ENCODE results near the gene PNMA6E.

Gene PNMA6E

GRCh38 chrX:153434801-153435200 is 33.7 kb upstream of the PNMA6E start:
- DNase-seq: no peak

DNA sequence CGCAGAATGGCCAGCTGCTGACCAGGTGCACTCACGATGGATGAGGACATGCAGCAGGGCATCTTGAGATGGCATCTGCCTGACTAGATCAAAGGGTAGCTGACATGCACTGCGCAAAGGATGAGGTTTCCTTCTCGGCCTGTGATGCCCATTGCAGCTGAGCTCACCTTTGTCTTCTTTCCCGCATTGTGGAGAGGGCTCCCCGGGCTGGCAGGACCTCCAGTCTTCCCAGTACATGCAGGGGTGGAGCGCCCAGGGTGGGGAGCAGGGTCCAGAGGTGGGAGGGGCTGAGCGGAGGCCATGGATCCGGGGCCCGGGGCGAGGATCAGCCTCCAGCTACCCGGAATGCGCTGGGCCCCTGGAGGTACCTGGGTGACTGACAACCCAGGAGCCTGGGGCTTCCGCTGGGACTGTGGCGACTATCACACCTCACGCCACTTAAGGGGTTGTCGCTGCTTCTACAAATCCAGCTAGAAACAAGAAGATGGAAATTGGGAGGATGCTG is 32.7 kb upstream of the PNMA6E start:
- no peak for DNase-seq

DNA sequence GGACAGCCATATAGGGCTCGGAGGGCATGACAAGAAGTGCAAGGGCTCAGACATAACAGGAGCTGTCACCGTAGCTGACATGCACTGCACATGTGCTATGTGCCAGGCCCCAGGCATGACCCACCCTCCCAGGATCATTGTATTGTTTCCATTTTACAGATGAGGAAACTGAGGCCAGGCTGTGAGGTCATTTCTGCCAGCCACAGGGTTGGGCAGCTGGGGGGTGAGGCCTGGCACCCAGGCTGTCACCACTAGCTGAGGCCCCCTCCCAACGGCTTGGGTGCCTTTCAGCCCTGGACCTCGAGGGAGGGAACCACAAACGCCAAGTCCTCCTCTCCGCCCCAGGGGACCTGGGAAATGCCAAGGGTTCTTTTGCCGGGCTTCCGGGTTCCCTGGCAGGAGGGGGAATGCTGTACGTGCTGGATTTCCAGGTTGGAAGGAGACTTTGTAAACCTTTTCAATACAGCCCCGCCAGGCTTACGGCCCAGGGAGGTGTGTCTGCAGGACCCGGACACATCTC is 32.1 kb upstream of the PNMA6E start:
- DNase-seq: no peak

DNA sequence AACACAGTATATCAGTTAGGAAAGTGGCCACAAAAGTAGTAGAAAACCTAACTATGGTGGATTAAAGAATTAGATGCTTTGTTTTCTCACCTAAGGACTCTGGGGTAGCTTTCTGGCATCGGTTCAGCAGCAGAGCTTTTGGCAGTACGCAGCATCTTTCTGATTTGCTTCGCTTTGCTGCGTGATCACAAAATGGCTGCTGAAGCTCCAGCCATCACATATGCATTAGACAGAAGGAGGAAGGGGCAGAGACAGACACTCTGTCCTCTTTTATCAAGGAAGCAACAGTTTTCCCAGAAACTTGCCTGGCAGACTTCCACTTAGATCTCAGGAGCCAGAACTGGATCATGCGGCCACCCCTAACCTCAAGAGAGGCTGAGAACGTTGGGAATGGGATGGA is 29.6 kb upstream of the PNMA6E start:
- DNase-seq: no peak

GRCh38 chrX:153426204-153426603 is 25.1 kb upstream of the PNMA6E start:
- no peak for DNase-seq

GRCh38 chrX:153423652-153424051 is 22.5 kb upstream of the PNMA6E start:
- no peak for DNase-seq

DNA sequence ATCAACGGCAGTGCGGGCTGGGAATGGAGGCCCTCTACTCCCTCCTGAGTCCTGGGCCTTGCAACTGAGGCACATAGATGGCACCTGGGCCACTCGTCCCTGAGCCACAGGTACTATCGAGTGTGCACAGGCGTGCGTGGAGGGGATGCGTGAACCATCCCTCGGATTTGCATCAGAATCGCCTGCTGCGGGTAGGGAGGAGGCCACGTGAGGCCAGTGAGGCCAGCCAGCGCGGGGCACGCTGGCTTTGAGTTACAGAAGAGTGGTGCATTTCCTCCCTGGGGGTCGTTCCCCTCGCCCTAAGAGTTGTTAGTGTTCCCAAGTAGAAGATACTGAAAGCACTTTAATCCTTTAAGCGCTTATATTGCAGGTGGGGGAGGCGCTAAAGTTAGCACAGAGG is 20.7 kb upstream of the PNMA6E start:
- no peak for DNase-seq

- DNase-seq: no peak
Observed at GRCh38 chrX:153420851-153421599, 19.9 kb upstream of the PNMA6E start.

- no peak for DNase-seq
Observed at GRCh38 chrX:153417637-153418036, 16.5 kb upstream of the PNMA6E start.

- DNase-seq: no peak
Observed at GRCh38 chrX:153416781-153417450, 15.8 kb upstream of the PNMA6E start.

DNA sequence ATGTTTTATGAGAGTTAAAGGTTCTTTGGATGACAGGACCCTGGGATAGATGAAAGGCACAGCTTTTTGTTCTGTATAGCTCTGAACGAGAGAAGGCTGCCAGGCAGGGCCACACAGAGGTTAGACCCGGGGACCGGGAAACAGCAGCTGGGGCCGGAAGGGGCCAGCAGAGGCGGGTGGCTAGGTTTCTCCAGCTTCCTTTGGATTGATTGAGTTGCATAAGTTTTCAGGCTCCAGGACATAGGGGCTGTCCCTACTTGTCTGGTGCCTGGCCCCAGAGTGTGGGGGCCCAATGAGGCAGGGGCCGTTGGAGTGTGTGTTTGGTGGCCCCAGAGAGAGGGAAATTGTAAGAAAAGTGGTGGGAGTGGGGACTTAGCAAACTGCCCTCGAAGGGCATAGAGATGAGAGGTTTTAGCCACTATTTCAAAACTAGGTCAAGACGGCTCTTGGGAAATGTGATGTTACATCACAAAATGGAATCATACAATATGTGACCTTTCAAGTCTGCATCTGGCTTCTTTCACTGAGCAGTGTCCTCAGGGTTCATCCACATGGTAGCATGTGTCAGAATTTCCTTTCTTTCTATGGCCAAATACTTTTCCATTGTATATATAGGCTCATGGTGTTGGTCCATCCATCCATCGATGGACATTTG is 13.8 kb upstream of the PNMA6E start:
- DNase-seq: no peak

- DNase-seq: no peak
Observed at GRCh38 chrX:153413731-153414130, 12.6 kb upstream of the PNMA6E start.

- DNase-seq: no peak
Observed at GRCh38 chrX:153412746-153413720, 11.9 kb upstream of the PNMA6E start.

DNA sequence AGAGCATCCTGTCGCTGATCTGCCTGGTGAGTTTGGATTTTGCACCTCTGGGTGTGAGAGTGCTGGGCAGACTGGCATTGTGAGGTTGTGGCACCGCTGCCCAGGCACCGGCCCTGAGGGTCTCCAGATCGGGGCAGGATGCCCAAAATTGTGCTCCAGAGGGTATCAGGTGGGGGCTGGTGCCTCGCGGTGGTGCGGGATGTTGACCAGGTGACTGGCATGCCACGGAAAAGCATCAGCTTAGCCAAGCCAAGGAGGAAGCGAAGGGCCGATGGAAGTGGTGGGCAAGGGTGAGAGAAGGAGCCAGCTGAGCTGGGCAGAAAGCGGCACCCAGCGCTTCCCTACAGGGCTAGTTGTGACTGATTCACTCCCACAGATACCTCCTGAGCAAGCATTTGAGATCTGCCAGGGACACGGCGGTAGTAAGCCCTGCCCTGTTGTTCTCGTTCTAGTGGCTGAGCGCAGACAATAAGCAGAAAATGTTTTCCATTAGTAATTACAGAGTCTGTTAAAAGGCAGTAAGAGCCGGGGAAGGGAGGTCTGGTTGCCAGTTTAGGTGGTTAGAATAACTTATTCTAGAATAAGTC is 10.9 kb upstream of the PNMA6E start:
- no peak for DNase-seq

DNA sequence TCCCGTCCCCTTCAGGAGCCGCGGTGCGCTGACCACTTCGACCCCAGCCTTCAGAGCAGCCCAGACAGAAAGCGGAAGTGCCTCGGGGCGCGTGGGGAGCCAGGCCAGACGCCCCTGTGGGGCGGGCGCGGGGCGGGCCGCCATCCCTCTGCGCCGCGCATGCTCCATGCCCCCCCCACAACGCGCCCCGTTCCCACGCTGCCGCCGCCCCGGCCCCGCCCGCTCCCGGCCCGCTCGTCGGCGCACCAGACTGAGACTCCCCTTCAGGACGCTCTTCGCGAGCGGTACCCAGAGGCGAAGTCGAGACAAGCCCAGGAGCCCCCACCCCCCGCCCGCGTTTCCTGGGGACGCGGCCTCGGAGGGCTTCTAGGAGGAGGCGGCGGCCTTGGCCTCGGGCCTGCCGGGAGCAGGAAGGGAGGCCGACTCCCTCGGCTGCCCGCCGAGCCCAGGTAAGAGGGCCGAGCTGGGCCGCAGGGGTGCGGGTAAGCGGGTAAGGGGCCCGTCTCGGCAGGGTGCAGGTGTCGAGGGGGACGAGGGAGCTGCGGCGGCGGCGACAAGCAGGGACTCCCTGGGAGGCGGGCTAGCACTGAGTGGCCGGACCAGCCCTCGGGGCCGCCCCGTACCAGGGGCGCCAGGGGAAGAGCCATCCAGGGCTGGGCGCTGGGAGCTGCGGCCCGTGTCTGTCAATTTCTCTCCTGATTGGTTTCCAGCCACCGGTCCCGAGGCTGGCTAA is 10.3 kb upstream of the PNMA6E start, which contains the start of gene ZFP92:
Gene ZFP92 (plus strand): TSS at position 218 of the 733 bp plus-strand sequence. CDS start 6,851 bp downstream, outside the sequence.
- no peak for DNase-seq

- no peak for DNase-seq
Observed at GRCh38 chrX:153410888-153411254, 9.7 kb upstream of the PNMA6E start.

DNA sequence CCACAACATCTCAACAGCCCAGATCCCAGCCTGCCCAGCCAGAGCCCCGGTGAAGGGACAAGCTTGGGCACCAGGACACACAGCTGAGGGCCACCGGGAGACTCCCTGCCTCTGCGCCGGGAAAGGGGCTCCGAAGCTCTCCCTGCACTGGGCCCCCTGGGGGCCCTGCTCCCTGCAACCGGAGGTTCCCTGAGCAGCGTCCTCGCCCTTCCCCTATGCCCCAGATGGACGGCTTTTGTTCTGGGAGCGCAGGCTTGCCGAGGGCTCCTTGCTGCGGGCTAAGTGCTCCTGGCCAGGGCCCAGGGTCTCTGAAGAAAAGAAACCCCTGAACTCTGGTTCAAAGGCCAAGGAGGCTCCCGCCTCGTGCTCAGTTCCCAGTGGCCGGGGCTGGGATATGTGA is 9.2 kb upstream of the PNMA6E start:
- DNase-seq: no peak

- DNase-seq: no peak
Observed at GRCh38 chrX:153409414-153410101, 8.4 kb upstream of the PNMA6E start.

DNA sequence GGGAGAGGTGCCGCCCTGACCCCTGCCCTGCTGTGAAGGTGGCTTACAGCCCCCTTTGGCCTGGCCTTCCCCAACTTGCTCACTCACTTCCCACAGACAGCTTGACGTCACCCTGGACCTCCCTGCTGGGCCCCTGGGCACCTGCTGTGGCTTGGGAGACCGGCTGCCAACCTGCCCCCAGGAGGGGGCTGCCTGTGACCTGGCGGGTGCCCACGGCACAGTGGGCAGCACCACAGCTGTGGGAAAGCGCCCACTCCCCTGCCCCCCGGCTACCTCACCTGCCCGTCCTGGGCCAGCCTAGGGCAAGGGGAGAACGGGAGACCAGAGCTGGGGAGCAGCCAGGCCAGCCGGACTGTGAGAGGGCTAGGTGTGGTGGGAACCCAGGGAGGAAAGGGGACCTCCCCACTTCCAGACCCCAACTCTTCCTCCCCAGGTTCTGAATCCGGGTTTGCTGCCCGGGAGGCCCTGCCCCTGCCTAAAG is 7.8 kb upstream of the PNMA6E start:
- no peak for DNase-seq

GRCh38 chrX:153408221-153408721 is 7.1 kb upstream of the PNMA6E start:
- no peak for DNase-seq
